ENCODE results near the gene LRRC37A3. TPM values are rescaled to one million over a fixed set of nuclear protein-coding genes. Genes with fewer than 3 reads are reported as not detected.
"Not testable (repeated sequence)": the region's sequence is repeated elsewhere in the genome, so short reads cannot be mapped to it uniquely, and the experiment has no call there.

LRRC37A3 gene
- total RNA-seq, 3 donors from 2014 or later: 8.2 to 17.3 (median 14.7) TPM

DNA sequence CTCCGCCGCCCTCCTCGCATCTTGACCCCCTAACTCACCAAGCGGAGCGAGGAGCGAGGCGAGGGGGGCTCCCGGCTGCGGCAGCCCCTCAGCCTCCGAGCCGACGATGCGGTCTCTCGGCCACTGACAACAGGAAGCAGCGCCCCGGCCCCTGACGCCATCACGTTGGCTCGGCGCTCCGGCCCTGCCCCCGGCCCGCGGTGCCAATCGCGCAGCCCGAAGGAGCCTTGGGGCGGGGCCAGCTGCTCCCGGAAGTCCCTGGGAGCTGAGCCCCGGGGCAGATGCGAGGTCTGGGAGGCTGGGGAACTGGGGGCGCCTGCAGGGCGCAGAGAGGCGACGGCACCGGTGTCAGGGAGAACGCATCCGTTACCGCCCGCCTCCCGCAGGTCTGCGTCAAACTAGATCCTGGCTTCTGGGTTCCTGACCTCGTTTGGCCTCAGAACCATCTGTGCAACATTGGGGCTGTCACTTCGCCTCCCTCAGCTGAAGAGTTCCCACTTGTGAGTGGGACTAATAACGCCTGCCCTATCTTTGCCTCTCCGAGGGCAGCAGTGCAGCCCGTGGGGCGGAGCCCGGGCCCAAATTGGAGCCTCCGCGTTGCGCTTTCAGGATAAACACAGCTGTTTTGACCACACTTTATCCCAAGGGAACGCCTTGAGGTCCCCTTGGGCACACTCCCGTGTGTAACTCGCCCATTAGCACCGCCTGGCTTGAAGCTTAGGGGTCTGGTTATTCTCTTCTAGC lies 82.1 kb downstream of the LRRC37A3 start:
- H3K9me3 ChIP-seq; intact Hi-C loops (cut with DNase I; ENCODE audit: low total_unique reads); H3K27me3 ChIP-seq; H3K36me3 ChIP-seq; H3K4me1 ChIP-seq: not testable (repeated sequence)
- peak overlapping the region; percentile 53 to 87 (median 63) for H3K4me3 ChIP-seq
- peak; percentile 80 to 84 for DNase-seq (ENCODE audit: low spot score in 2 of 2)
- H3K27ac ChIP-seq: peak overlapping the region; percentile 91 to 96
- TF ChIP-seq POLR2AphosphoS5 (IDR thresholded peaks at IDR 0.05): peak; percentile 21 to 78 (median 22)

DNA sequence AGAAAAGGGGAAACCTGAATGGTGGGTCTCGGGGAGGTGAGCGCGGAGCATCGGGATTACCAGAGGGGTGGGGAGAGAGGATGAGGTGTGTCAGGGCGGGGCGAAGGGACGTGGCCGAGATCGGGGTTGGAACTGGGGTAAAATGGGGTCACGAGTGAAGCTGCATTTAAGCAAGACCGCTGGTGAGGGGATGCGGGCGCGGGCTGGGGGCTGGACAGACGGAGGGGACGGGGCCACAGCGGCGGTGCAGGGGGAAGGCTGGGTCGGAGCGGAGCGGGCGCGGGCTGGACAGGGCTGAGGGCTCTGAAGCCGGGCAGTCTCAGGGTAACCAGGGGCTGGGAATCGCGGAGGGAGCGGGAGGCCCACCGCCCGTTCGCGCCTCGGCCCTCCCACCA lies 82.7 kb downstream of the LRRC37A3 start:
- H3K27ac ChIP-seq: peak overlapping the region; percentile 91 to 96
- H3K4me1 ChIP-seq; H3K36me3 ChIP-seq; intact Hi-C loops (cut with DNase I; ENCODE audit: low total_unique reads); H3K9me3 ChIP-seq; H3K27me3 ChIP-seq: not testable (repeated sequence)
- peak in 1 of 2 donors; percentile 44 for DNase-seq (ENCODE audit: low spot score in 2 of 2)
- H3K4me3 ChIP-seq: peak overlapping the region; percentile 53 to 87 (median 63)

DNA sequence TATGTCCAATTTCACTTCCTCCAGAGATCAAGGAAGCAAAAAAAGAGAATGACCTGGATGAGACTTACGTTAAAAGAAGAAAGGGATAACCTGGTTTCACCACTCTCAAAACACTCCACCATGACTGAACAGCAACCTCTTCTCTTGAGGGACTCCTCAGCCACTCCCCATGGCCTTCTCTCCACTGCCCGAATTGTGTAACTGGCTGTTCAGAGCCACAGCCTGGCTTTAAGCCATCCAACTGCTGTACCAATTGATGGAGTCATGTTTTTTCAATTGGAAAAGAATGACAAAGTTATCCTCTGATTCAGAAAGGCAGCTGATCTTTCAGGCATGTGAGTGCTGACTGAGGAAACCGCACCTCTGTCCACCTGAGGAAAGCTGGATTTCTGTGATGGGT lies 85.2 kb downstream of the LRRC37A3 start:
- H3K27ac ChIP-seq: peak overlapping the region in 1 of 2 donors; percentile 12
- H3K36me3 ChIP-seq; H3K9me3 ChIP-seq; intact Hi-C loops (cut with DNase I; ENCODE audit: low total_unique reads); H3K4me3 ChIP-seq; H3K27me3 ChIP-seq; H3K4me1 ChIP-seq: not testable (repeated sequence)
- TF ChIP-seq POLR2AphosphoS5 (IDR thresholded peaks at IDR 0.05): peak in 1 of 3 donors; percentile 34
- peak in 1 of 2 donors; percentile 60 for DNase-seq (ENCODE audit: low spot score in 2 of 2)

DNA sequence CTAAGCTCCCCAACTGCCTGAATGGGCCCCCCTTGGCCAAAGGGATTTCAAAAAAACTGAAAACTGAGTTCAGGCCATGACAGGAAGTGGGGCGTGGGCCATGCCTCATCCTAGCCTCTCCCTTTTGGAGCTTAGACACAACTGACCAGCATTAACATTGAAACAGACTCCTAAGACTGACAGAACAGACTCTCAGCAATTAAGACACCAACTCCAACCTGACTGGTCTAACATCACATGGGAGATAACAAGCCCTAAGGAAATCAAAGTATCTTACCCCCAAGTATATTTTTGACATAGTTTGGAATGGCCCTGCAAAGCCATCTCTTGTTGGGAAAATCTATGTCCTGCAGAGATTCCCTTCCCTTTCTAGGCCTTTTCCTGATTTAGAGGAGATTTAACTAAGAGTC lies 88.6 kb downstream of the LRRC37A3 start:
- H3K27me3 ChIP-seq; intact Hi-C loops (cut with DNase I; ENCODE audit: low total_unique reads); H3K4me1 ChIP-seq; H3K4me3 ChIP-seq; H3K9me3 ChIP-seq; H3K36me3 ChIP-seq; DNase-seq (ENCODE audit: low spot score in 2 of 2): not testable (repeated sequence)
- peak overlapping the region; percentile 70 to 71 for H3K27ac ChIP-seq

DNA sequence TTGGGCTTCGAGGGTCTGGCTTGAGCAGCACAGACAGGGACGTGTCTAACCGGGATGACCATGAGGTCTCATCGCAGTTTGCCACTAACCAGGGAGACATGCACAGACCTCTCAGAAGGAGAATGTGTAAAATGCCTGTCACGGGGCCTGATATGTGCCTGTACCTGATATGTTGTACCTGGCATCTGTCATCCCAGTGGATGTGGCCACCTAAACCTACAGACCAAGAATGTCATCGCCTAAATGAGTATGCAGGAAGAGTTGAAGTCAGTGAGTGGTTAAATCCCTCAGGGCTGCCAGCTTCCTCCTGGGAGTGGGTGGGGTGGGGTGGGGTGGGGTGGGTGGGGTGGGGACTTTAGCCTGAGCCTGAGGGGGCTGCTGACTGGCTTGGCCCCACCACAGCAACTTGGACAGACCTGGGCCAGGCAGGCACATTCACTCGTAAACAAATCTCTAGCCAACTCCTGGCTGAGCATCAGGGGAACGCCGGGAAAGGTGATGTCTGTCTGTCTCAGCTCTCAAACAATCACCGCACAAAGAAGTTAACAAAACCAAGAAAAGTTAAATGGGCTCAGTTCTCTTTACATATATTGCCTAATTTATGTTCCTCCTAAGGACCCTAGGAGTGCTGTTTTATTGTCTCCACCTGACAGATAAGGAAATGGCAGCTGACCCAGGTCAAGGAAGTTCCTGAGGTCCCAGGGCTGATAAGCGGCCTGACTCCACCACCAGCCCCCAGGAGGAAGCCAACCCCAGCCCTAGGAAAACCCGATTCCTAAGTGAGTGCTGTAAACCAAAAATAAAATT lies 89.3 kb downstream of the LRRC37A3 start:
- peak overlapping the region; percentile 70 to 71 for H3K27ac ChIP-seq
- H3K36me3 ChIP-seq; DNase-seq (ENCODE audit: low spot score in 2 of 2); intact Hi-C loops (cut with DNase I; ENCODE audit: low total_unique reads); H3K27me3 ChIP-seq; H3K9me3 ChIP-seq; H3K4me1 ChIP-seq; H3K4me3 ChIP-seq: not testable (repeated sequence)

DNA sequence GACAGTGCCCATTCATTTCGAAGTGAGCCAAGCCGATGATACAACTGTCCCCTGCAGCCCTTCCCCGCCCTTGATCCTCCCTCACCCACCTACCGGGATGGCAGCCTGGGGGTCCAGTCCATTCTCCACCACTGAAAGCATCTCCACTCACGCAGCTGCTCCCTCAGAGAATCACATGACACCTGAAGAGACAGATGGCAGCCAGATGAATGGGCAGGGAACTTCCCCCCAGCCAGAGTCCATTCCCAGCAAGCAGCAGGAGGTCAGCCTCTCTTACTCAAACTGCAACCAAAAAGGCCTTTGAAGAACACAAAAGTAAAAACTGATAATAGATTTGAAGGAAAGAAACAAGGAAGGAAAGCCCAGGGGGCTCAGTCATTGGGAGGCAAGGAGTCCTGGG lies 90.2 kb downstream of the LRRC37A3 start:
- DNase-seq (ENCODE audit: low spot score in 2 of 2); H3K4me1 ChIP-seq; H3K36me3 ChIP-seq; intact Hi-C loops (cut with DNase I; ENCODE audit: low total_unique reads); H3K9me3 ChIP-seq; H3K27me3 ChIP-seq; H3K4me3 ChIP-seq: not testable (repeated sequence)
- peak overlapping the region in 1 of 2 donors; percentile 70 for H3K27ac ChIP-seq

DNA sequence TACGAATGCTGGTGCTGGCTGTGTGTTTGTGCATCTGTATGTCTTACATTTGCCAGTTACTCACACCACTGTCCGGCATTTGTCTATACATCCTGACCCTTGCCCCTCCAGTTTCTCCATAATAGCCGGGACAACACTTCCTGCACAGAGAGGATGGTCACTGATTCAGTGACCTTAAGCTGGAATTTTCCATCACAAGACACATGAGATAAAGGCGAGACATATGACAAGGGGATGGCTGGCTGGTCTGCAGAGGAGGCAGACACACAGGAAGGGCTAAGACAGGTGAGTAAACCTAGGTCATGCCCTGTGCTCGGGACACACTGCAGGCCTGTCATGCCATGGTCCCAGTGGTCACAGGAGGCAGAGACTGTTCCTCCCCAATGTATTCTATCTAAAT lies 100.4 kb downstream of the LRRC37A3 start:
- H3K4me3 ChIP-seq; H3K27ac ChIP-seq; H3K27me3 ChIP-seq; H3K4me1 ChIP-seq; DNase-seq (ENCODE audit: low spot score in 2 of 2); intact Hi-C loops (cut with DNase I; ENCODE audit: low total_unique reads); H3K9me3 ChIP-seq; H3K36me3 ChIP-seq: not testable (repeated sequence)

DNA sequence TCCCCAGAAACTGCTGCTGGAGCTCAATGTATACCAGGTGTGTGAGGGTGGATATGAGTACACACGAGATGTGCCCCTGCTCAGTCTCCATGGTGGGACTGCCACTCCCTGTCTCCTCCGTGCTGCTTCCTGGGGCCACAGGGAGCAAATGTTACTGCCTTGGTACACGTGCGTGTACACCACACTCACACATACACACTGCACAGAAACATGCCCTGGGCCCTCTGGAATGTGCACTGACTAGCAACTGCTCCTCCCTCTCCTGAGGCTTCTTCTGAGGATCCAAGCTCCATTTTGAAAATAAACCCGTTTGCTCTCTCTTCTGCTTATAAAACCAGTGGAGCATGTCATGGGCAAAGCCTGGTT lies 103.5 kb downstream of the LRRC37A3 start:
- H3K36me3 ChIP-seq; intact Hi-C loops (cut with DNase I; ENCODE audit: low total_unique reads); DNase-seq (ENCODE audit: low spot score in 2 of 2); H3K27me3 ChIP-seq; H3K4me1 ChIP-seq; H3K9me3 ChIP-seq: not testable (repeated sequence)
- Histone ChIP-seq H3K4me3 (peak overlapping the region in 1 of 3 donors; percentile 31), H3K27ac (peak overlapping the region; percentile 83 to 87)

DNA sequence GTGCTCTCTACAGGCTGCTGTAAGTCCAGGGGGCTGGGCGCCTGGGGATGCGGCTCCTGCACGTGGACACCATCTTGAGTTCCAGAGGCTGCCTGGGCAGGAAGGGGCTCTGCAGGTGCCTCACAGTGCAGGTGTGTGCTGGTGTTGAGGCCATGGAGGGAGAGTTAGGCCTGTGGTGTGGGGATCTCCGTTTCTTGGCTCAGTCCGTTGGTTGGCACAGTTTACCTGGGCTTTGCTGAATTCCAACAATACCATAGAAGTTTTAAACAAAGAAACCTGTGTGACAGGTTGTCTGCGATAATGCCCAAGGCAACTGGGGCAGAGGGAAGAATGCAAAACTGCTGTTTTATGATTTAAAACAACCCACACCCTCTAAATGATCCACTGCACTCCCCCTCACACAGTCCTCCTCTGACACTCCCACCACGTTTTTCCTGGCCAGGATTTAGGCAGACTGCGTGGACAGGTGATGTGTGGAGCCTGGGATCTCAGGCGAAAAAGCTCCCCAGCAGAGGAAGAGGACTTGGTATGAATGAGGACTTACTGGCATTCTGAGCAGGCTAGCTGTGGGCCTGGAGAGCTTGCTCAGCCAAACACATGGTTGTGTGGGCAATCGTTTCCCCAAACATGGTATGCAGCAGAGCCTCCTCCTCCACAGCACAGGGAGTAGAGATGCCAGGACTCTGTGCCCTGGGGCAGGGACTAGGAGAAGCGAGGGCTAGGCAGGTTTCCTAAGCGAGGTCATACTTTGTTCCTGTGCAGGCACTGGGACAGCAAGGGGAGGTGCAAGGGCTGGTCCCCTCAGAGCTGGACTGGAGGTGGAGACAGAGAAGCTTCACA lies 104.1 kb downstream of the LRRC37A3 start:
- H3K4me1 ChIP-seq; H3K9me3 ChIP-seq; intact Hi-C loops (cut with DNase I; ENCODE audit: low total_unique reads); H3K27me3 ChIP-seq; H3K36me3 ChIP-seq: not testable (repeated sequence)
- peak overlapping the region in 1 of 3 donors; percentile 31 for H3K4me3 ChIP-seq
- H3K27ac ChIP-seq: peak overlapping the region; percentile 83 to 87
- peak in 1 of 3 donors; percentile 6 for TF ChIP-seq POLR2AphosphoS5 (IDR thresholded peaks at IDR 0.05)
- peak; percentile 87 to 90 for DNase-seq (ENCODE audit: low spot score in 2 of 2)

DNA sequence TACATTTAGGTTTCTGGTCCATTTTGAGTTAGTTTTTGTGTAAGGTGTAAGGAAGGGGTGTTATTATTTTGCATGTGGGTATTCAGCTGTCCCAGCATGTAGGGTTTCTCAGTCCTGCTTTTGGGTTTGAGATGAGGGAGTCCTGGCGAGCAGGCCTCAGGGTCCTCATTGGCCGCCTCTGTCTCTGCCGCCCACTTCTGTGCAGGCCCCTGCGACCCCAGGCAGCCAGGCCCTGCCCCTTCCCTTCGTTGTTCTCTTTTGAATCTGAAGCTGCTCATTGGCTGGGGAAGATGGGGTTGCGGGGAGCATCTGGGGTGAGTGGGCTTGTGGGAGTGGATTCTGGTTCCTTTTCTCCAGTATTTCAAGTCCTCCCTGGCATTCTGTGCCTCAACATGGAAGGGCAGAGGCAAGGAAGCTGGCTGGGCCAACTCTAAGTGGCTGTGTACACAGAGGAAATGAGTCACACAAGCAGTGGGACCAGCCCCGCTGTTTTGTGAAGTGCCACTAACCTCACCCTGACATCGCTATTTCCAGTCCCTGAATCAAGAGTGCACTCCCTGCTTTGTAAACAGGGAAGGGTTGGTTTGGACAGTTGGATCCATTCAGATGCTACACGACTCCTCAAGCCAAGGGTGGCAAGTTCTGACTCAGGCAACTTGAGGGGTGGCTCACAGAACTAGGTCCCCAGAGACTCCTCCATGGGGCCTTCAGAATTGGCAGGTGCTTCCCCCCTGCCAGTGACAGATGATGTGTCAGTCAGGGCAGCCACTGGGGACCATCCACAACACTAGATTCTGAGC lies 110.9 kb downstream of the LRRC37A3 start:
- intact Hi-C loops (cut with DNase I; ENCODE audit: low total_unique reads); H3K4me1 ChIP-seq; H3K9me3 ChIP-seq; H3K36me3 ChIP-seq; H3K4me3 ChIP-seq; H3K27me3 ChIP-seq: not testable (repeated sequence)
- DNase-seq (ENCODE audit: low spot score in 2 of 2): peak; percentile 51 to 72
- peak overlapping the region; percentile 45 to 75 for H3K27ac ChIP-seq
